HFFc6 (cell line): ENCODE measurements around the gene IL9. TPM values are rescaled to one million over a fixed set of nuclear protein-coding genes. Genes with fewer than 3 reads are reported as not detected.

Experiments
- DNase-seq: peaks from one replicate; pipeline ENCODE4 v3.0.0-alpha.2; 2018
- H3K27ac Mint-ChIP-seq: 2 replicates; pipeline ENCODE4 v1.8.0; 2020; ENCODE audit warnings: mild to moderate bottlenecking, mixed read lengths
- H3K27me3 Mint-ChIP-seq: 2 replicates; pipeline ENCODE4 v1.8.0; 2021; ENCODE audit warnings: mild to moderate bottlenecking, moderate library complexity, mixed read lengths; ENCODE audit not compliant: insufficient read depth
- H3K36me3 Mint-ChIP-seq: 2 replicates; pipeline ENCODE4 v1.8.0; 2021; ENCODE audit warnings: low read depth, mixed read lengths
- H3K4me1 Mint-ChIP-seq: 2 replicates; pipeline ENCODE4 v1.8.0; 2020; ENCODE audit warnings: low read depth, mixed read lengths
- H3K4me3 Mint-ChIP-seq: 2 replicates; pipeline ENCODE4 v1.8.0; 2020; ENCODE audit warnings: mild to moderate bottlenecking, moderate library complexity, mixed read lengths
- H3K9me3 Mint-ChIP-seq: 2 replicates; pipeline ENCODE4 v1.8.0; 2020; ENCODE audit warnings: mild to moderate bottlenecking, mixed read lengths
- total RNA-seq, 6 experiments: library from RNA; stranded (reverse); fragmentation: NEBNext Ultra II Directional; extraction: Animal tissue kit (Norgen Biotek cat#: 25700); gene quantifications; 2 replicates in 1 of 6; 3 replicates in 5 of 6; pipeline ENCODE4 v1.2.3, GENCODE V29; 2021
- TF ChIP-seq, protein P1 (sequence below): fragments of 200-600 bp; sonication (generic); IDR thresholded peaks from 2 replicates; pipeline ENCODE4 v1.5.0; 2021; ENCODE audit warnings: antibody characterized with exemption, mild to moderate bottlenecking

Gene IL9
- total RNA-seq, 6 experiments from 2014 or later: not detected

DNA sequence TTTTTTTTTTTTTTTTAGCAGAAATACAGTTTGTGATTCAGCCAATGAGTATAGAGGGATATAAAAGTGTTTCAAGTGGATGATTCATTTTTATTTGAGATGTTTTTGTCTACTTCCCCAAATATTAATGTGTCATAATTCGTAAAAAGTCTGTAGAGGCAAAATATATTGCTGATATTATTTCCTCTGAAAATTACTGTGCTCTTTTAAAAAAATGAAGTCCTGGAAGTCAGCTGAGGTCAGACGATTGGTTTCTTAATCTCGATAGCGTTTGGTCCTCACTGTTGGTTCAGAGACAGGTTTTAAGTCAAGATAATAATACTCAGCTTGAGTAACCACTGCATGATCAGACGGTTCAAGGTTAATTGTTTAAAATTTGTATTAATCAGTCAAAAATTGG lies 19.5 kb downstream of the IL9 start:
- H3K9me3 Mint-ChIP-seq: no peaks in the 10 kb centered on the region
- no peak overlapping the region for H3K4me3 Mint-ChIP-seq
- H3K27me3 Mint-ChIP-seq: peaks cover 44% of the 10 kb centered on the region
- no peak for DNase-seq
- no peak overlapping the region for H3K27ac Mint-ChIP-seq
- H3K36me3 Mint-ChIP-seq: no peaks in the 10 kb centered on the region
- TF ChIP-seq, protein P1, sequence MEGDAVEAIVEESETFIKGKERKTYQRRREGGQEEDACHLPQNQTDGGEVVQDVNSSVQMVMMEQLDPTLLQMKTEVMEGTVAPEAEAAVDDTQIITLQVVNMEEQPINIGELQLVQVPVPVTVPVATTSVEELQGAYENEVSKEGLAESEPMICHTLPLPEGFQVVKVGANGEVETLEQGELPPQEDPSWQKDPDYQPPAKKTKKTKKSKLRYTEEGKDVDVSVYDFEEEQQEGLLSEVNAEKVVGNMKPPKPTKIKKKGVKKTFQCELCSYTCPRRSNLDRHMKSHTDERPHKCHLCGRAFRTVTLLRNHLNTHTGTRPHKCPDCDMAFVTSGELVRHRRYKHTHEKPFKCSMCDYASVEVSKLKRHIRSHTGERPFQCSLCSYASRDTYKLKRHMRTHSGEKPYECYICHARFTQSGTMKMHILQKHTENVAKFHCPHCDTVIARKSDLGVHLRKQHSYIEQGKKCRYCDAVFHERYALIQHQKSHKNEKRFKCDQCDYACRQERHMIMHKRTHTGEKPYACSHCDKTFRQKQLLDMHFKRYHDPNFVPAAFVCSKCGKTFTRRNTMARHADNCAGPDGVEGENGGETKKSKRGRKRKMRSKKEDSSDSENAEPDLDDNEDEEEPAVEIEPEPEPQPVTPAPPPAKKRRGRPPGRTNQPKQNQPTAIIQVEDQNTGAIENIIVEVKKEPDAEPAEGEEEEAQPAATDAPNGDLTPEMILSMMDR: no peak
- H3K4me1 Mint-ChIP-seq: peaks cover 8% of the 10 kb centered on the region

DNA sequence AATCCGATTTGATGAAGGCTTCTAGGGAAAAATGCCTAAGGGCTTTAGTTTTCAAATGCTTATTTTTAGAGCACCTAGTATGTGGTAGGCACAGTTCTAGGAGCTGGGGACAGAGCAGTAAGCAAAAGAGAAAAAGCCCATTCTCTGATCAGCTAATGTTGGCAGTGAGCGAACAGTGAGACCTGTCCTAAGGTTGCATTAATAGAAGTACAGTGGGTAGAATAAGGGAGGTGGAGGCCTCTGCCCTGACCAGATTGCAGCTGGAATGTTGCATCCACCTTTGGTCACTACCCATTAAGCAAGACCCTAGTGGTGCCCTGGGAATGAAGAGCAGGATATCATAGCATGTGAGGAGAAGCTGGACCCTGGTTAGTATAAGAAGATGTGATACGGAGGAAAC lies 20.1 kb downstream of the IL9 start:
- peaks cover 38% of the 10 kb centered on the region for H3K27me3 Mint-ChIP-seq
- TF ChIP-seq, protein P1: no peak
- H3K9me3 Mint-ChIP-seq: no peaks in the 10 kb centered on the region
- no peak for DNase-seq
- no peak overlapping the region for H3K27ac Mint-ChIP-seq
- no peaks in the 10 kb centered on the region for H3K36me3 Mint-ChIP-seq
- peaks cover 2% of the 10 kb centered on the region for H3K4me1 Mint-ChIP-seq
- no peak overlapping the region for H3K4me3 Mint-ChIP-seq

DNA sequence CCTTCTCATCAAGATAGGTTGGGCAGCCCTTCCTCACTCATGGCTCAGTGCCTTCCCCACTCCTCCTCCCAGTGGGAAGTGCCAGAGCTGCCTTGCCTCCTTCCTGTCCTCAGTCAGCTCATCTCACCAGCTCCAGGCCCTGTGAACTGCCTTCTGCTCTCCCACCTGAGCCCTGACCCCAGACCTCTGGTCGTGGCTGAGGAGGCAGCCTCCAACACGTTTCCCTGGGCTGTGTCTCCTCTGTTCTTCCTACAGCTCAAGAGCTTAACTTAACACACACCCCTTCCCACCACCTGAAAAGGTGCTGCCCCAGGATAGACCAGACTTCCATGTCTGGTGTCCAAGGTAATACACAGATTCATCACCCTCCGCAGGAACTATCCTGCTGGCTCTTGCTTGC lies 21.2 kb downstream of the IL9 start:
- TF ChIP-seq, protein P1: no peak
- Mint-ChIP-seq H3K36me3 (no peaks in the 10 kb centered on the region), H3K9me3 (no peaks in the 10 kb centered on the region), H3K27me3 (peaks cover 35% of the 10 kb centered on the region), H3K4me3 (no peak overlapping the region), H3K4me1 (no peaks in the 10 kb centered on the region; the same call in 1 of the 2 replicates), H3K27ac (no peak overlapping the region)
- DNase-seq: no peak

DNA sequence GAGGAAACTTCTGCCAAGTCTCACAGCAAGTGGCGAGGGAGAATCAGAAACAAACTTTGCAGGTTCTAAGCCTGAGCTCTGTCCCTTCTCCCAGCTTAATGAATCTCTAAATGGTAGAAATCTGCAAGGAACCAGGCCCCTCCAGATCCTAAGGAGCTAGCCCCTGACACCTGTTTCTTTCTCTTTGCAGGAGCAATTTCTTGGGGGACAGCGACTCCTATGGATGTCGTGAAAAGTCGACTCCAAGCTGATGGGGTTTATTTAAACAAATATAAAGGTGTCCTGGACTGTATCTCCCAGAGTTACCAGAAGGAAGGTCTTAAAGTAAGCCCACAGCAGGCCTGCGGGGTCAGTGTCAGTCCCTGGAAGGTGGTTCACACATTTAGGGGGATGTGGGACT lies 21.8 kb downstream of the IL9 start:
- Mint-ChIP-seq H3K4me1 (no peaks in the 10 kb centered on the region; the same call in 1 of the 2 replicates), H3K9me3 (no peaks in the 10 kb centered on the region), H3K36me3 (no peaks in the 10 kb centered on the region), H3K27me3 (peaks cover 35% of the 10 kb centered on the region), H3K27ac (no peak overlapping the region), H3K4me3 (no peak overlapping the region)
- no peak for DNase-seq
- TF ChIP-seq, protein P1: no peak; the same call in 1 of the 2 replicates

DNA sequence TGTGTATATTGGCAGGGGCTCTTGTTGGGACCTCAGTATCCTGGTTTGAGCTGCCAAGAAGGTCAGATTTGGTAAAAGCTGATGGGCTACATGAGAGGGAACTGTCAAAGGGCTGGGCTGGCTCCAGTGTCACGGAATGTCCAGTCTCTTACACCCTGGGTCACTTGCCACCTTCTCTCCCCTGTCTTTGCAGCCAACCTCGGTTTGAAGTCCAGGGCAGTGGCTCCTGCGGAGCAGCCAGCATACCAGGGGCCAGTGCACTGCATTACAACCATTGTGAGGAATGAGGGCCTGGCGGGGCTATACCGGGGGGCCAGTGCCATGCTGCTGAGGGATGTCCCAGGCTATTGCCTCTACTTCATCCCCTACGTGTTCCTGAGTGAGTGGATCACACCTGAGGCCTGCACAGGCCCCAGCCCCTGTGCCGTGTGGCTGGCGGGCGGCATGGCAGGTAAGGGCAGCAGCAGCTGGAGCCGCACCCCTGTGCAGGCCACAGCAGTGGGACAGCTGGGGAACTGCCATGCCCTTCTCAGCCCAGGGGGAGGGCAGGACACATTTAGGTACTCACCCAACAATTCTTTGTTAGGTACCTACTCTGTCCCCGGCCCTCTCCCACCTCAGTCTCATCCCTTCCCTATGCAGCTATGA lies 24.2 kb downstream of the IL9 start:
- H3K27me3 Mint-ChIP-seq: peaks cover 32% of the 10 kb centered on the region
- no peak for DNase-seq
- no peaks in the 10 kb centered on the region for H3K4me1 Mint-ChIP-seq
- no peaks in the 10 kb centered on the region for H3K36me3 Mint-ChIP-seq
- H3K4me3 Mint-ChIP-seq: no peak overlapping the region
- no peaks in the 10 kb centered on the region for H3K9me3 Mint-ChIP-seq
- H3K27ac Mint-ChIP-seq: no peak overlapping the region
- TF ChIP-seq, protein P1: no peak
